22Rv1 (cell line): Measurements from ENCODE around the gene SRRD.

ENCODE experiments used
- CTCF ChIP-seq: fragments of 450-650 bp; IDR thresholded peaks from 2 replicates; pipeline ENCODE4 v1.5.1; 2017; ENCODE audit warnings: mild to moderate bottlenecking
- ZFX ChIP-seq: fragments of 450-650 bp; IDR thresholded peaks from 2 replicates; pipeline ENCODE4 v1.6.1; 2017; ENCODE audit warnings: antibody characterized with exemption, borderline replicate concordance

- TF ChIP-seq CTCF (no peak), ZFX (no peak)
These were observed 3.1 kb upstream of the SRRD start for GRCh38 chr22:26480611-26480932.
